HG02798 (cell line): Measurements from ENCODE around the gene ROBO2.

Source experiments
- ATAC-seq: cut with Tn5 transposase; IDR thresholded peaks from one replicate; pipeline ENCODE4 v1.9.1; 2021; ENCODE audit warnings: mild to moderate bottlenecking; ENCODE audit not compliant: unreplicated experiment, poor library complexity

ROBO2 gene

DNA sequence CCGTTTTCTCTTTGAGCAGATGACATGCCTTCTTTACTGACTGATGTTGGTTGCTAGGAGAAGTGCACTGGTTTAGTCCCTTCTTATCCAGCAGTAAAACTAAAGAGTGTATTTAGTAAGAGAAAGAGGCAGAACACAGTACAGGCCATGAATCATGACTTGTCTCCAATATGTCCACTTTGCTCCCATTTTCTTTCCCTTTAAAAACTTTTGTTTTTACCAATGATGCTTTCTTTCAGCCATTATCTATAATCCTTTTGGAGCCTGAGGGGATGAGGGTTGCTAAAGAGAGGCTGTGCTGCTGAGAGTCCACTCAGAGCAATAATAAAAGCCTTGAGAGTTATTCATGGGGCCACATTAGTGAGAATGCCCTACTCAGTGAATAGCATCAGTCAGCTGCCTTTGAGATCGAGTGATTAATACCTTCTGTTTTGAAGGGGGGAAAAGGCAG, 12.2 kb downstream of the ROBO2 start:
- no peak for ATAC-seq

DNA sequence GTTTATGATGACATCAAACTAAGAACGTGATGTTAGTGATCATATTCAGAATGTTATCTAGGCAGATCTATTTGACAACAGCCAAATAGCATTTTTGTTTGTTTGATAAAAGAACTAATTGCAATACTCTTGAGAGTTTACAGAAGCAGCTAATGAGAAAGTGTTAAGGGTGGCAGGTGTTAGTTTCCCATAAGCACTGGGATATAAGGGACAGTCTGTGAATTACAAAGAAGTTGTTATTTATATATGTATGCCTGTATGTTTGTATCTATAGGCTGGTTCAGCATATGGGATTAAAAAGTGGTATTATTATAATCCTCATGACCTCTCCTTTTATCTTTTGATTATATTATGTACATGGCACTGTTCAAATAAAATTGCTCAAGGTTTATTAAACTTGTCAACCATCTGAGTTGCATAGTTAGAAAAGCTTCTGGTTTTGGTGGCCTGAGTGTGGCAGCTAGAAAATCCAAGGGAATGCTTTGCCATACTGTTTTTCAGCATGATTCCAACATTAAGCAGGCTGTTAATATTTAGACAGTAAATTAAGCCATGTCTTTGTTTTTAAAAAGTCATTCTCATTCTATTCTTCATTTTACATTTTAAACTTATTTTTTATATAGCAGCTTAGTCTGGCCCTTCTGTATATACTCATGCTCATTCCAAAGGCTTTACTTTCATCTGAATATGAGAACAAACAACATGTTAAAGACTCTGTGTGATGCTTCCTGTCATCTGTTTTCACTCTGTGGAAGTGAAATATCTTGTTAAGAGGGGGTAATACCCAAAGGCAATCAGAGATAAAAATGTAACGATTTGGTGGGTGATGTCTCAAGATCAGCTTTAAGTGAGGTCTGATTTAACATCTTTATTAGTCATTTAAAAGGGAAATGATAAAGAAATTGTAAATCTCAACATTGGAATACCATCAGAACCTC, 13.1 kb downstream of the ROBO2 start:
- no peak for ATAC-seq

DNA sequence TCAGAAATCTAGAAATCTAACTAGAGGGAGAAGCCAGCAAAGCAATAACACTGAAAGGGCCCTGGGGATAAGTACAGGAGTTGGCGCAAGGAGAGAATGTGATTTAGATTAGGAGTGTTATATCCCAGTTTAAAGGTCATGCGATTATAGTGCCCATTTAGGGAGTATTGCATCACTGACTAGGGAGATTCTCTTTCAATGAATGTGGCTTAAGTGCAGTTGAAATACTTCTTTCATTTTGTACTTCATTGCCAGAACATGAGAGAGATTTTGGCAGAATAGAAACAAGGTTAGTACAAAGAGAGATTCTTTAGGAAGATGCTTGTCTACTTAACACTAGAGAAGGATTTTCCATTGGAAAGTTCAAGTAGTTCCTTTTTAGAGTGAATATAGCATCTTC, 13.9 kb downstream of the ROBO2 start:
- no peak for ATAC-seq

DNA sequence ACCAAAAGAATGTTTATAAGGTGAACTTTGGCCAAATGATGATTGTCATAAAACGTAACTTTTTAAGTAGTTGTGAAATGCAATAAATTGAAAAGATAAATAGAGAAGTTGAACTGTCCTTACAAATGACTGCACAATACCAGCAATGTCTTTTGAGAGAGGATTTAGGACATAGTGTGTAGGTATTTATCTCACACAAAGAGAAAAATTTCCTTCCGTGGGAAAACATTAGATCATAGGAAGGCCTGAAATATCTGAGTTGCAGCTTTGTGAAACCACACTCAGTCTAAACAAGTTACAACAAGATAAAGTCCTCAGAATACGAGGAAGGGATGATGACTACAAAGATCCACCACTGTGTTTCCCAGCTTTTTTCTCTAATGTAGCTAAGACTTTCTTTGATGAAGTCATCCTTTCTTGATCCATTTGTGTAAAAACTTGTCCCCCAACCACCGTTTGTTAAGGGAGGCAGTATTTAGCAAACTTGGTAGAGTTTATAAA, 16.0 kb downstream of the ROBO2 start:
- no peak for ATAC-seq

DNA sequence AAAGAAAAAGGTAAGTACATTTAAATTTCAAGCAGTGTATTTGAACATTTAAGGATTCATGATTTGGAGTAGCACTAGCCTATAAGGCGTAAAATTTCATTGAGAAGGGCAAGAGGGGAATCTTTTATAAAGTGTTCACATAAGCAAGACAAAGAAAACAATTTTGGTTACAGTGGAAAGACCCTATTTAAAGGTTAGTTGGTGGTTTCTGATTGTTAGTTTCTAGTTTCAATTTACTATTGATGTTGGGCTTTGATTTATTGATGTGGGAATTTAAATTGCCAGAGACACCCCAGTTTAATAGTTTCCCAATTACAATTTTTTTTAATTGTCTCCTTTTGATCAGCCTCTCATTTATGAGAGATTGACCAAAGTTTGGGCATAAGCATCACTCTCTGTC, 19.5 kb downstream of the ROBO2 start:
- no peak for ATAC-seq

DNA sequence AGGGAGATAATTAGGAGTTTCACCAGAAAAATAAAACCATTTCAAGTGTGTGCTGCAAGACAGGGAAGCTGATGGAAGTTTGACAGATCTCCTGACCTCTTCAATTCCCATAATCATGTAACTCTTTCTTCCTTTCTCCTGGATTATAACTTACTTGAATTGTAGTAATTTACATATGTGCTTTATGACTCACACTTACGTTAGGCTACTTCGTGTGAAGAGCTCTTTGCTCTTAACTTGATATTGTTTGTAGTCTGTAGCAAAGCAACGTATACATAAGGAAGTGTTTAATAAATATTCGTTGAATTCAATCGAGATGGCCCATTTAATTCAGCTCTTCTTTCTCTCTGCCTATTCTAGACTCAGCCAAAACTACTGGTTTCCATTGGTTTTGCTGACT, 23.5 kb downstream of the ROBO2 start:
- ATAC-seq = no peak

DNA sequence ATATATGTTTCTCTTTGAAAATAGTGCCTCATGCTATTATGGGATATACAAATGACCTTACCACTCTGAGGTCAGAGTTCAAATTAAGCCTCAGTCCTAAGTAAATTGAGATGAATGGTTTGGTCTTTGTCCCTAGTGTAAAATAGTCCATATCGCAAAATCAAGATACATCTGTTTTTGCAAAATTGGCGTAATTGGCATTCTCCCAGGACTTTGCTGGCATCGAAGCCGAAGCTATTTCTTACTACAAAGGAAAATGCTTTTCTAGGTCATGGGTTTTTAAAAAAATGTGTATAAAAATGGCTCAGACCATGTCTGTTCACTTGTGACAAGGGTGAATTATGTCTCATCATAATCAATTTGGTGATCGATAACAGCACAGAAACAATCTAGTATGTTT, 25.9 kb downstream of the ROBO2 start:
- ATAC-seq = no peak

DNA sequence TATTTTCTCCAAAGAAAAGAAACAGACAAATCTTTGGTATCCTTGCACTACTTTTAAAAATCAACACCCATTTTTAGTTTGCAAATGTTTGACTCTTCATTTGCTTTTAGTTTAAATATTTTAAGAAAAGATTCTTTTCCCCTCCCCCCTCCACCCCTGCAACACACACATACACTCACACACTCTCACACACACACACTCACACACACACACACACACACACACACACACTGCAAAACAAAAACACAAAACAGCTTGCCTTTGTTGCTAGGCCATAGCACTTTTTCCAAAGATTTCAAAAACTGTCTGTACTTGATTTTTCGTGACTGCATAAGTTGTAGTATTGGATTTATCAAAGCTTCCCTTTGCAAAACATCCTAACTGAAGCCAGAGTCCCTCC, 26.9 kb downstream of the ROBO2 start:
- ATAC-seq = no peak

DNA sequence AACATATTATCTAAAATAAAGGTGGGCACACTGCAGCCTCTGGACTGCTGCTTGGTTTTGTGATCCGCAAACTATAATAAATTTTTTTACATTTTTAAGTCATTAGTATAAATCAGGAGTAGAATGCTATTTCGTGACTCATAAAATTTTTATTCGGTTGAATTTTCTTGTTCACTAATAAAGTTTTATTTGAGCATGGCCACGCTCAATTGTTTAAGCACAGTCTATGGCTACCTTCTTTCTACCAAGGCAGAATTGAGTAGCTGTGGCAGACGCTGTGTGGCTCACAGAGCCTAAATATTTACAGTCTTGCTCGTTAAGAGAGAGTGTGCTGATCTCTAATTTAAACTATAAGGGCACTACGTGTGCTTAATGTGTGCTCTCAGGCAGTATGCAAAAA, 28.9 kb downstream of the ROBO2 start:
- ATAC-seq = no peak

DNA sequence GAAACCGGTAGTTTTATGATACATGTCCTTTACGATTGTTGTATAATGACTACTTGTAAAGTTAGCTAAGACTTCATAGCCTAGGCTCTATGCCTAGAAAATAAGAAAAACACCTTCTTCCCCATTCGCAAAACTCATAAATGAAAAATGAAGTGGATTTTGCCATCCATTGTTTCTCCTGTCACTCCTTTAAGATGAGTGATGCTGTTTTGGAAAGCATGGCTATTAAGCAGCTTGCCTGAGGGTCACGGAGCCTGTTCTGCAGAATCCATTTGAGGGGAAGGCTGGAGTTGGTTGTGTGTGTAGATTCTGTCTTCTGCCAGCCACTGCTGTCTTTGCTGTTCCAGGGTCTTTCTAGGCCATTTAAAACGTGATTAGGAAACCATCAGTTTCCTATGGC, 31.5 kb downstream of the ROBO2 start:
- no peak for ATAC-seq

DNA sequence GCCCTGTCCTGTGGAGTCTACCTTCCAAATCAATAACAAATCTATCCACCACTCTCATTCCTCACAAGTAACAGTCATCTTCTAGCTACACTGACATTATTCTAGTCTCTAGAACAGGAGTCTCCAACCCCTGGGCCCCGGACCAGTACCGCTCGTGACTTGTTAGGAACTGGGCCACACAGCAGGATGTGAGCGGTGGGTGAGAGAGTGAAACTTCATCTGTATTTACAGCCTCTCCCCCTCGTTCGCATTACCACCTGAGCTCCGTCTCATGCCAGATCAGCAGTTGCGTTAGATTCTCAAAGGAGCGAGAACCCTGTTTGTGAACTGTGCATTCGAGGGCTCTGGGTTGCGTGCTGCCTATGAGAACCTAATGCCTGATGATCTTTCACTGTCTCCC, 31.9 kb downstream of the ROBO2 start:
- no peak for ATAC-seq

DNA sequence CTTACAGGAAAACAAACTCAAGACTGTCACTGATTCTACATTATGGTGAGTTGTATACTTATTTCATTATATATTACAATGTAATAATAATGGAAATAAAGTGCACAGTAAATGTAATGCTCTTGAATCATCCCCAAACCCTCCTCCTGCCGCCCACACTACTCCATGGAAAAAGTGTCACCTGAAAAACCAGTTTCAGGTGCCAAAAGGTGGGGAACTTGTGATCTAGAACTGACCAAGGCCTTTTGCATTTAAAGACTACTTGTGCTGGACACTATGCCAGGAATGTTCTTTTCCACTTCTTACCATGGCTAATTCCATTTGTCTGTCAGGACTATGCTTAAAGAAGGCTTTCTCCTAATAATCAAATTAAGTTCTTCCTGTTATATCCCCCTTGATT, 32.3 kb downstream of the ROBO2 start:
- ATAC-seq = no peak

DNA sequence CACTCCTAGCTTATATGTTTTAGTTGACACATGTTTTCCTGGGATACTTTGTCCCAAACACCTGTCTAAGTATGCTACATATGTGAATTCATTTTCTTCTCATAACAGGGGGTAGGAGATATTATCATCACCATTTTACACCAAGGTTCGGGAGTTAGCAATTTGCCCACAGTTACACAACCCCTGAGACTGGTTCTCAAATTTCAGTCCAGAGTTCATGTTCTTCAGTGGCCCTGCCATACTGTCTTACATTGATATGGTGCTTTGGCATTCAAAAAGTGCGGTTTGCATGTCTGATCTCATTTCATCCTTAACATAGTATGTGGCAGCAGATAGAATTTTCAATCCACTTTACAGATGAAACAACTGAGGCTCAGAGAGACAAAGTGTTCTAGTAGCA, 38.4 kb downstream of the ROBO2 start:
- ATAC-seq = no peak

DNA sequence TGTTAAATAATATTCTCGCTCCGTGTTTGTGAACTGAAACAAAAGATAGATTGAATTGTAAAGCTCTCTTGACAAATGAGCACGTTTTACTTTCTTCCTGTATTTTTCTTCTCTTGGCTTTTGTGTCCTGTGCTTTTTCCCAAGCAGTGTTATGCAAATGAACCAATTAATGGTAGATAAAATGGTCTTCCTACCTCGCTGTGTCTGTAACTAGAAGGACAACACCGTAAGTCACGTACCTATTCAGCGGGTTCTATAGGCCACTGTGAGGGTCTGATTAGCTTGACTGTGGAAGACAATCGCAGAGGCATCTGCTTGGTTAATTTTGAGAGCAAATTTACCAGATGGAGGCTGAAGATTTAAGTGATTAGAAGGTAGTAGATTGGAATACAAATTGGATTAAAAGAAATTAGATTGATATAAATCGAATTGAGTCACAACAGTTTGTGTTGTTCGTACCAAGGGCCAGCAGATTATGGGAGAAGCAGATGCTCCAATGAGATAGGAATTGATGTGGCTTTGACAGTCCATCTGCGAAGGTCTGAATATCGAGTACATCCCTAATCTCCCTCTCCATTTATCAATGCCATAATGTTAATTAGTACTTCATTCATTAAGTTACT, 40.2 kb downstream of the ROBO2 start:
- ATAC-seq = no peak

DNA sequence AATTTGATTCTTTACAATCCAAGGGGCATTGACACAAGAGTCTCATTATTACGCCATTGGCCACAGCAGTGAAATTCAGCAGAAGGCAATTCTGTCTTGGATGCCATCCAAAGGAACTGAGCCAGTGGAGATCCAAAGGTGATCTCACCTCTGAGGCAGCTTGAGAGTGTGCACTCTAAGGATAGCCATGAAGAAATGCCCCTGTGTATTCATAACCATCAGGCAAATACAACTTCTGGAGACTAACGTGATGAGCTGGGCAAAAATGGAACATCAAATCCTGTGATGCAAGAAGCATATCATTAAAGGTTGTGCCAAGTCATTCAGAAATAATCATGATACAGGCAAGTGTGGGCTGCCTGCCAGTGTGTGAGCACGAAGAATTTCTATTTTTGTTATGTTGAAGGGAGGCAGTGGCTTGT, 41.4 kb downstream of the ROBO2 start:
- ATAC-seq = no peak

DNA sequence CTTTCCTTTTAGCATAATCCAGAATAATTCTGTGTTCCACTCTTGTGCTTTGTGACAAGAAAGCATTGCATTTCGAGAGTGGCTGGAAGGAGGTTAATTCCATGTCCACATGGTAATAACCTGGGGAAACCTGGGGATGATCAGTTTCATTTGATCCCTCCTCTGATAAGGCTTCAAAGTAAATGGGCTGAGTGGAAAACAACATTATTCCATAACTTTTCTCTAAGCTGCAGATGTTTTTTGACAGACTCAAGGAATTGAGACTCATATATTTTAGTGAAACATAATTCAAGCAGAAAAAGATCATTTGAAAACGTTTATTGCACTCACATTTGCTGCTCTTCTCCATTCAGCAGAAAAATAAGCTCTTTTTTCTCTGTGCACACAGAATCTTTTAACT, 44.6 kb downstream of the ROBO2 start:
- no peak for ATAC-seq

DNA sequence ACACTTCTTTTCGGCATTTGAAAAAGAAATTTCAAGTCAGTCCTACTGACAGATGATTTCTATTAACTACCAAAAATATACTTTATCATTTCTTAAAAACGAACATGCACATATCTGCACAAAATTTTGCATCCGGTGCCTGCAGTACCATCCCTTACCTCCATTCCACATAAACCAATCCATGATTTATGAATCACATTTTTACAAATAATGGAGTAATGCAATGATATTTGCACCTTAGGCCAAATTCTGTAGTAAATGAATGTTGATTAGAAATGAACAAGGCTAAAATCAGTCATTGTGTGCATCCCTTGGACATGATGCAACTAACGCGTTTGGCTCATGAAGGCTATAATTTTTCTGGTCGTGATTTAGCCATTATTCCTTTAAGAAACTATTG, 46.5 kb downstream of the ROBO2 start:
- ATAC-seq = no peak

DNA sequence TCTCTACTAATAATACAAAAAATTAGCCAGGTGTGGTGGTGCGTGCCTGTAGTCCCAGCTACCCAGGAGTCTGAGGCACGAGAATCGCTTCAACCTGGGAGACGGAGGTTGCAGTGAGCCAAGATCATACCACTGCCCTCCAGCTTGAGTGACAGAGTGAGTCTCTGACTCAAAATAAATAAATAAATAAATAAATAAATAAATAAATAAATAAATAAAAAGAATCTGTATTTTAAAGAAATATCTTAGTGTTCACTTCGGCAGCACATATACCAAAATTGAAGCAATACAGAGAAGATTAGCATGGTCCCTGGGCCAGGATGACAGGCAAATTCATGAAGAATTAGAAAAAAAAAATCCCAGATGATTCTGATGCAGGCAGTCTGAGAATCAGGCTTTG, 51.9 kb downstream of the ROBO2 start:
- ATAC-seq = no peak

DNA sequence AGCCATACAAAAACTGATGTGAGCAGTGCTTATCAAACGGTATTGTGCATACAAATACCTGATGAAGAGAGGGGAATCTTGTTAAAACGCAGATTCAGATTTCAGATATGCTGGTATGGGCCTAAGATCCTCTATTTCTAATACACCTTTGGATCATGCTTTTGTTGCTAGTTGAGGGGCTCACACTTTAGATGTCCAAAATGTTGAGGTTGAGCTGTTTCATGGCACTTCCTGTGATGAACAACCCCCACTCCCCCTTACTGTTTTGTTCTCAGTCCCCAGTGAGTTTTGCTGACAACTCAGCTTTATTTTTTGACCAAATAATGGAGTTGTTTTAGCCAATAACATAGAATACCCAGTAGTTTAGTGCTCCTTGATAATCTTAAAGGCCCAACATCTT, 53.2 kb downstream of the ROBO2 start:
- no peak for ATAC-seq

DNA sequence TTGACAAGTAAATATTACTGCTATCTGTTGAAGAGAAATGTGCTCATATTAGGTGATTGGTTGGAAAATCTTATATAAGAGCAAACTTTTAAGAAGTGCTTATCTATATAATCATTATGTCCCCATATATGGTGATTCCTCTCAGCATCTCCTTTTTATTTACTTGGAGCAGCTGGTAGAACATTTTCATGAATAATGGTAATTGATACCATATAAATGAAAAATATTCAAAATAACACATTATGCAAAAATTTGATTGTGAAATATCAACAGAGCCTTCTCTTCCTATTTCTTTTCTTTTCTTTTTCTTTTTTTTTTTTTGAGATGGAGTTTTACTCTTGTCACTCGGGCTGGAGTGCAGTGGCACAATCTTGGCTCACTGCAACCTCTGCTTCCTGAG, 56.2 kb downstream of the ROBO2 start:
- no peak for ATAC-seq

DNA sequence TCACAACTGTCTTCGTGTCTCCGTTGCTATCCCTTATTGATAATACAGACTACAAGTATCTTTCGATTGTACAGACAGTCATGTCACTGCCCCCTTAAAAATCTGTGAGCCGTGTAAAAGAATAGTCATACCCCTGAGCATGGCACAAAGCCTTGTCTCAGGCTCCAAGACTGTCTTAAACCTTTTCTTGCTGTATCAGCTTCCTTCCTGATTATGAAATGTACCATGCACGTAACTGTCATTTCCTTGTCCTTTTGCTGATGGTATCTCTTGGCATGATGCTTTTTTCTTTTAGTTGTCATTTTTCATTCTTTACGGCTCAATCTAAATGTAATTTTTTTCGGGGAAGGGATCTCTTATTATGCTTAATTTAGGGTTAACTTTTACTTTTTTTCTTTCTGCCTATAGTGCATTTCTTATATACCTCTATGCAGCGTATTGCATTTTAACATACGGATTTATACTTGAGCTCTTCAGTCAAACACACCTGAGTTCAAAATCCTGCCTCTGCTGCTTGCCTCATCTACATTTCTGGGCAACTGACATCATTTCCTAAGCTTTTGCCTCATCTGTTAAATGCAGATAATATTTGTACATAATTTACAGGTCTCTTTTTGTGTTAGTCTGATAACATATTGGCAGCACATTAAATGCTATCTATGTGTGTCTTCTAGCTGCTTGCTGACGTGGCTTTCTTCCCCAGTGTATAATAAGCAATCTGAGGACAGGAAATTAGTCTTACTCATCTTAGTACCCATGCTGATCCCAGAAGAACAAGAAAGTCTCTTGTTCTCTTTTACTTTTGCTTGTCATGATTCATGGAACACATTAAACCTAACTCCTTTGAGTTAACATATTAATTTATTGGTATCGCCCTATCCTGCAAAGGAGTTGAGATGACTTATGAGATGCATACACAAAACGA, 57.3 kb downstream of the ROBO2 start:
- ATAC-seq = no peak
